Choroid plexus epithelial cell (primary cell): ENCODE measurements around the gene C1R.

Source experiments
- DNase-seq: peaks from one replicate; pipeline ENCODE4 v3.0.0-alpha.2; 2010; ENCODE audit warnings: low read depth
- H3K4me3 ChIP-seq: 2 replicates; pipeline ENCODE4 v1.5.1; 2011; ENCODE audit warnings: low read depth, mild to moderate bottlenecking, control low read depth, low read length, moderate library complexity
- TF ChIP-seq, protein P1 (sequence below): conservative IDR thresholded peaks from 2 replicates; pipeline ENCODE4 v1.5.1; 2011; ENCODE audit warnings: low read depth, mild to moderate bottlenecking, control low read depth, inconsistent platforms, low read length, moderate library complexity

Gene C1R

GRCh38 chr12:7092229-7092985 lies at the start of gene C1R:
TSS of gene C1R (minus strand) at chr12:7092445. CDS start at chr12:7092388, 57 bp downstream.
- TF ChIP-seq, protein P1, sequence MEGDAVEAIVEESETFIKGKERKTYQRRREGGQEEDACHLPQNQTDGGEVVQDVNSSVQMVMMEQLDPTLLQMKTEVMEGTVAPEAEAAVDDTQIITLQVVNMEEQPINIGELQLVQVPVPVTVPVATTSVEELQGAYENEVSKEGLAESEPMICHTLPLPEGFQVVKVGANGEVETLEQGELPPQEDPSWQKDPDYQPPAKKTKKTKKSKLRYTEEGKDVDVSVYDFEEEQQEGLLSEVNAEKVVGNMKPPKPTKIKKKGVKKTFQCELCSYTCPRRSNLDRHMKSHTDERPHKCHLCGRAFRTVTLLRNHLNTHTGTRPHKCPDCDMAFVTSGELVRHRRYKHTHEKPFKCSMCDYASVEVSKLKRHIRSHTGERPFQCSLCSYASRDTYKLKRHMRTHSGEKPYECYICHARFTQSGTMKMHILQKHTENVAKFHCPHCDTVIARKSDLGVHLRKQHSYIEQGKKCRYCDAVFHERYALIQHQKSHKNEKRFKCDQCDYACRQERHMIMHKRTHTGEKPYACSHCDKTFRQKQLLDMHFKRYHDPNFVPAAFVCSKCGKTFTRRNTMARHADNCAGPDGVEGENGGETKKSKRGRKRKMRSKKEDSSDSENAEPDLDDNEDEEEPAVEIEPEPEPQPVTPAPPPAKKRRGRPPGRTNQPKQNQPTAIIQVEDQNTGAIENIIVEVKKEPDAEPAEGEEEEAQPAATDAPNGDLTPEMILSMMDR, result peak; percentile 89
- peak; percentile 88 for DNase-seq
- peak within 1 kb of the TSS; percentile 56 for H3K4me3 ChIP-seq

- DNase-seq, result no peak
- no peak overlapping the region for H3K4me3 ChIP-seq
- TF ChIP-seq, protein P1, result no peak
Measured at GRCh38 chr12:7141351-7142005, 49.2 kb upstream of the C1R start.

GRCh38 chr12:7139200-7139599 lies 47.0 kb upstream of the C1R start:
- no peak overlapping the region for H3K4me3 ChIP-seq
- TF ChIP-seq, protein P1, result no peak
- no peak for DNase-seq

DNA sequence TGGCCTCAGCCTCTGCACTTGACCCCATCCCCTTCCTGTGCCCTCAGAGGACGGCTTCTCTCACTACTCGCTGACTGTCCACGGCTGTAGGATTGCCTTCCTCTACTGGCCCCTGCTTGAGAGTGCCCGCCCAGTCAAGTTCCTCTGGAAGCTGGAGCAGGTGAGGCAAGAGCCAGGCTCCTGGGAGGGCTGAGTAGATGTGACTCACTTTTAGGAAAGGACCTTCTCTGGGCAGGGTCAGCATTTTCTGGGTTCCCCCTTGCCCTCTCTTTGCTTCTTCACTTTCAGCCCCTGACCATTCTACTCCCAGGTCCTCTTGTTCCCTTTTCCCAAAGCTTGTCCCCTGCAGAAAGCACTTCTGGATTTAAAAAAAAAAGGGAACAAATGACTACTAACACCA lies 45.7 kb upstream of the C1R start:
- no peak overlapping the region for H3K4me3 ChIP-seq
- DNase-seq, result peak; percentile 5
- TF ChIP-seq, protein P1, result no peak

- no peak for DNase-seq
- TF ChIP-seq, protein P1, result no peak
- no peak overlapping the region for H3K4me3 ChIP-seq
Measured at GRCh38 chr12:7136676-7137075, 44.4 kb upstream of the C1R start.

GRCh38 chr12:7136071-7136470 lies 43.8 kb upstream of the C1R start:
- H3K4me3 ChIP-seq, result no peak overlapping the region
- TF ChIP-seq, protein P1, result no peak
- DNase-seq, result no peak
